Esophagus (tissue), 2 donors: ENCODE results near the gene PARP9. TPM values are rescaled to one million over a fixed set of nuclear protein-coding genes. Genes with fewer than 3 reads are reported as not detected.
"Not testable (repeated sequence)": the region's sequence is repeated elsewhere in the genome, so short reads cannot be mapped to it uniquely, and the experiment has no call there.

Experiments used
- H3K27ac ChIP-seq, 2 donors: one replicate each; pipeline ENCODE4 v1.5.1; 2013; ENCODE audit warnings: low read depth in 2 of 2, mild to moderate bottlenecking in 2 of 2, inconsistent platforms in 1 of 2, low read length in 1 of 2, moderate library complexity in 1 of 2
- H3K27me3 ChIP-seq, 2 donors: one replicate each; pipeline ENCODE4 v1.6.1; 2013; ENCODE audit warnings: low read length in 2 of 2, control low read depth in 1 of 2, mild to moderate bottlenecking in 1 of 2; ENCODE audit not compliant: insufficient read depth in 2 of 2, control insufficient read depth in 1 of 2
- H3K36me3 ChIP-seq, 2 donors: one replicate each; pipeline ENCODE4 v1.6.1; 2013; ENCODE audit warnings: low read length in 1 of 2; ENCODE audit not compliant: control insufficient read depth in 2 of 2, insufficient read depth in 2 of 2
- H3K4me1 ChIP-seq, 2 donors: one replicate each; pipeline ENCODE4 v1.6.1; 2013; ENCODE audit warnings: low read length in 1 of 2; ENCODE audit not compliant: control insufficient read depth in 2 of 2, insufficient read depth in 2 of 2
- H3K4me3 ChIP-seq, 2 donors: one replicate each; pipeline ENCODE4 v1.5.1; 2013; ENCODE audit warnings: low read length in 2 of 2, mild to moderate bottlenecking in 2 of 2, low read depth in 1 of 2, moderate library complexity in 1 of 2
- H3K9me3 ChIP-seq, 2 donors: one replicate each; pipeline ENCODE4 v1.6.1; 2013; ENCODE audit warnings: mild to moderate bottlenecking in 2 of 2, low read depth in 1 of 2, low read length in 1 of 2, moderate library complexity in 1 of 2; ENCODE audit not compliant: control insufficient read depth in 2 of 2, insufficient read depth in 1 of 2
- WGBS, 2 donors: extraction: QIAGEN DNeasy Blood & Tissue Kit; methylation state at CpG; one replicate each; pipeline ENCODE4 v1.1.7; 2013; 5-methylcytosine and 5-hydroxymethylcytosine counted together
- polyA plus RNA-seq, 2 donors: library from polyadenylated mRNA; stranded (reverse); fragments of 200-250 nt; gene quantifications; one replicate each; pipeline ENCODE4 v1.2.3, GENCODE V29; 2013
- donor health status: healthy with polysubstance abuse.
- donor health status: Bipolar disorder and iron deficiency.

PARP9 gene
- polyA plus RNA-seq, 2 donors, result 17.1 to 20.0 TPM

- Histone ChIP-seq H3K27ac (peak within 1 kb of the TSS in 1 of 2 donors; percentile 21), H3K4me3 (peak within 1 kb of the TSS; percentile 41 to 62)
- 9 to 10% methylated on average over 35 to 40 of the region's 40 CpGs for WGBS, 2 donors
Measured at GRCh38 chr3:122577409-122578031, 13.4 kb upstream of the PARP9 start, which contains the start of gene PARP15. TSS of gene PARP15 (plus strand) at chr3:122577650. CDS start at chr3:122577668, 18 bp downstream.

GRCh38 chr3:122576174-122576940 is 12.3 kb upstream of the PARP9 start:
- H3K4me1 ChIP-seq, result no peaks in the 10 kb centered on the region
- H3K4me3 ChIP-seq, result no peak overlapping the region
- H3K27me3 ChIP-seq, result no peaks in the 10 kb centered on the region
- H3K9me3 ChIP-seq, result no peaks in the 10 kb centered on the region
- no peak overlapping the region for H3K27ac ChIP-seq
- WGBS, 2 donors, result 67% methylated on average over 8 of the region's 8 CpGs
- no peaks in the 10 kb centered on the region for H3K36me3 ChIP-seq

More at GRCh38 chr3:122577409-122578031, 13.4 kb upstream of the PARP9 start, which contains the start of gene PARP15:
- no peaks in the 10 kb centered on the region for H3K36me3 ChIP-seq
- no peaks in the 10 kb centered on the region for H3K4me1 ChIP-seq
- peaks cover 0 to 3% of the 10 kb centered on the region in 2 donors for H3K9me3 ChIP-seq
- no peaks in the 10 kb centered on the region for H3K27me3 ChIP-seq

DNA sequence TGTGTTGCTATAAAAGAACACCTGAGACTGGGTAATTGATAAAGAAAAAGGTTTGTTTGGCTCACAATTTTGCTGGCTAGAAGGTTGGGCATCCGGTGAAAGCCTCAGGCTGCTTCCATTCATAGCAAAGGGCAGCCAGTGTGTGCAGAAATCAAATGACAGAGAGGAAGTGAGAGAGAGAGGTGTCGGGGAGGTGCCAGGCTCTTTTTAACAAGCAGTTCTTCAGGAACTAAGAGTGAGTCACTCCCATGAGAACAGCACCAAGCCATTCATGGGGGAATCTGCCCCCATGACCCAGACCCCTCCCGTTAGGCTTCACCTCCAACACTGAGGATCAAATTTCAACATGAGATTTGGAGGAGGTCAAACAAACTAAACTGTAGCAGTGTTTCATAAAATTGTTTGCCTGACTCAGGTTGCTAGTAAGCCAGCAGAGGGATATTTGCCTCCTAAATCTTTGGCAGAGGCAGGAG is 8.9 kb upstream of the PARP9 start:
- Histone ChIP-seq H3K36me3 (peaks cover 0 to 3% of the 10 kb centered on the region in 2 donors), H3K4me3 (no peak overlapping the region), H3K9me3 (no peaks in the 10 kb centered on the region), H3K27me3 (no peaks in the 10 kb centered on the region), H3K27ac (peak overlapping the region; percentile 43 to 70), H3K4me1 (no peaks in the 10 kb centered on the region)
- WGBS, 2 donors, result 27 to 39% methylated on average over 3 of the region's 3 CpGs

- Histone ChIP-seq H3K27ac (no peak overlapping the region), H3K27me3 (no peaks in the 10 kb centered on the region), H3K36me3 (peaks cover 3 to 6% of the 10 kb centered on the region in 2 donors), H3K4me1 (no peaks in the 10 kb centered on the region), H3K9me3 (no peaks in the 10 kb centered on the region), H3K4me3 (no peak overlapping the region)
- 56 to 64% methylated on average over 3 of the region's 3 CpGs for WGBS, 2 donors
Measured at GRCh38 chr3:122568755-122569154, 4.7 kb upstream of the PARP9 start.

GRCh38 chr3:122568131-122568530 is 4.0 kb upstream of the PARP9 start:
- not testable (repeated sequence) for H3K27ac ChIP-seq, H3K4me3 ChIP-seq, H3K36me3 ChIP-seq, H3K27me3 ChIP-seq, H3K4me1 ChIP-seq, H3K9me3 ChIP-seq
- WGBS, 2 donors, result 98% methylated on average over 7 of the region's 7 CpGs

DNA sequence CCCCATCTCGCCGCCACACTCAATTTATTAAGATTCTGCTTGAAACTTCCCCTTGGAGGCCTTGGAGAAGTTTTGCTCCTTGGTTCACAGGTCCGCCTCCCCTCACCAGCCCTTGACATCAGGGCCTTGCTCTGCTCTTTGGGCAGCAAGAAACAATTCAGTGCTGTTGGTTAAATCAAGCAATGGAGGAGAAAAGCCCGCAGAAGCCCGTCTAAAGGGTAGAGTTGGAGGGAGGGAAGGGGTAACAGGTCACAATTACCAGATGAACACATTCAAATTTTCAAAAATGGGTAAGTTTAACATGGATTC is 429 bp downstream of the PARP9 start:
- H3K27me3 ChIP-seq, result no peaks in the 10 kb centered on the region
- 14 to 20% methylated on average over 5 of the region's 5 CpGs for WGBS, 2 donors
- H3K4me1 ChIP-seq, result no peaks in the 10 kb centered on the region
- peak overlapping the region; percentile 78 to 94 for H3K27ac ChIP-seq
- H3K36me3 ChIP-seq, result peaks cover 3% of the 10 kb centered on the region in 2 donors
- H3K4me3 ChIP-seq, result peak overlapping the region; percentile 88 to 96
- no peaks in the 10 kb centered on the region for H3K9me3 ChIP-seq

GRCh38 chr3:122562923-122563716 is 980 bp downstream of the PARP9 start:
- H3K4me1 ChIP-seq, result no peaks in the 10 kb centered on the region
- H3K4me3 ChIP-seq, result peak overlapping the region; percentile 88 to 96
- no peaks in the 10 kb centered on the region for H3K9me3 ChIP-seq
- H3K27me3 ChIP-seq, result no peaks in the 10 kb centered on the region
- WGBS, 2 donors, result 52 to 53% methylated on average over 5 of the region's 5 CpGs
- peak overlapping the region; percentile 78 to 94 for H3K27ac ChIP-seq
- peaks cover 3% of the 10 kb centered on the region in 2 donors for H3K36me3 ChIP-seq

DNA sequence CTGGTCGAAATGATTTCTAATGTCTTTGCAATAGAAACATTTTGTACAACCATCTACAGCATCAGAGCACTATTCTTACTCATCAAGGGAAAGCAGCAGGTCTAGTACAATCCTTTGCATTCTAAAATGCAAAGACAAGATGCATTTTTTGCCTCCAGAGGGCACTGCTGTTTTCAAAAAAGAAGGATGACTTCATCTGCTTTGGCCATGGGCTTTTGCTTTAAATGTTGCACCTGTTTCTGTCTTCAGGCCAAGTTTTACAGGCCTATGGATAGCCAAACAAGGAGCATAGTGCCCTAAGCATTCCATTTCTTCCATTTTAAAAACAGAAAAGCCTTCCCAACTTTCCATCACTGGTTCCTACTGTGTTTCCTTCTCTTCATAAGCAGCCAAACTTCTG is 3.4 kb downstream of the PARP9 start:
- no peaks in the 10 kb centered on the region for H3K27me3 ChIP-seq
- peaks cover 0 to 6% of the 10 kb centered on the region in 2 donors for H3K36me3 ChIP-seq
- H3K9me3 ChIP-seq, result no peaks in the 10 kb centered on the region
- 87 to 91% methylated on average over 1 of the region's 1 CpG for WGBS, 2 donors
- no peaks in the 10 kb centered on the region for H3K4me1 ChIP-seq
- no peak overlapping the region for H3K27ac ChIP-seq
- no peak overlapping the region for H3K4me3 ChIP-seq

GRCh38 chr3:122559906-122560305 is 4.2 kb downstream of the PARP9 start:
- Histone ChIP-seq H3K27me3 (no peaks in the 10 kb centered on the region), H3K9me3 (no peaks in the 10 kb centered on the region), H3K27ac (no peak overlapping the region), H3K4me1 (no peaks in the 10 kb centered on the region), H3K36me3 (peaks cover 5 to 9% of the 10 kb centered on the region in 2 donors), H3K4me3 (no peak overlapping the region)
- 83 to 87% methylated on average over 3 of the region's 3 CpGs for WGBS, 2 donors
